HG02884 (cell line): ENCODE data around the gene CCDC107.

Source experiments
- ATAC-seq: cut with Tn5 transposase; IDR thresholded peaks from one replicate; pipeline ENCODE4 v1.9.1; 2021; ENCODE audit warnings: mild to moderate bottlenecking, moderate library complexity; ENCODE audit not compliant: unreplicated experiment

The CCDC107 gene

DNA sequence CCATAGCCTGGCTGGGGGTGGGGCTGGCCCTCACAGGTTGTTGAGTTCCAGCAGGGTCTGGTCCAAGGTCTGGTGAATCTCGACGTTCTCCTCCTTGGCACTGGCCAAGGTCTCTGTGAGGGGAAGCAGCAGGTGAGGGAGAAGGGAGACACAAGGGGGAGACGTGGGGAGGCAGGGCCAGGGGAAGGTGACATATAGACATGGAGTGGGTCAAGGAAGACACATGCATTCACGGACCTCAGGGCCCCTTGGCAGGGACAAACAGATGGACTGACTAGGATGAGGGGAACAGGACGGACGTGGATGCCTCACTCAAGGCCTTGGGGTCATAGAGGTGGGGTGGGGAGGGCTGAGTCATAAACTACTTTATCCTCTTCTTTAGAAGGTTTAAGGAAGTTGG lies 24.0 kb downstream of the CCDC107 start:
- no peak for ATAC-seq

- no peak for ATAC-seq
Observed at GRCh38 chr9:35682520-35683315, 24.6 kb downstream of the CCDC107 start.

GRCh38 chr9:35683323-35683722 lies 25.2 kb downstream of the CCDC107 start:
- ATAC-seq, result no peak

- no peak for ATAC-seq
Observed at GRCh38 chr9:35684921-35685320, 26.8 kb downstream of the CCDC107 start.

DNA sequence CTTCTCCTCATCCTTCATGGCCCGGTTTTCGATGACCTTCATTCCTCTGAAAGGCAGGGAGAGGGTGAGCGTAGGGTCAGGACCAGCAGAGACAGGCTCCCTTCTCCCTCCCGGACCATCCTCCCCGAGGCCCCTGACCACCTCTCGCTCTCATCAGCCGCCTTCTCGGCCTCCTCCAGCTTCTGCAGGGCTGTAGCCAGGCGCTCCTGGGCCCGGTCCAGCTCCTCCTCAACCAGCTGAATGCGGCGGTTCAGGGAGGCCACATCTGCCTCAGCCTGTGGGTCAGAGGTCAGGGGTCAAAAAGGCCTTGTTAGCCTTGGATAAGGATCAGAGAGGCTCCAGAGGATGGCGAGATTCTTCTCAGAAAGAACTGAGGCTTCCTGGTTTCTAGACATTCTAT lies 27.4 kb downstream of the CCDC107 start:
- ATAC-seq, result no peak

DNA sequence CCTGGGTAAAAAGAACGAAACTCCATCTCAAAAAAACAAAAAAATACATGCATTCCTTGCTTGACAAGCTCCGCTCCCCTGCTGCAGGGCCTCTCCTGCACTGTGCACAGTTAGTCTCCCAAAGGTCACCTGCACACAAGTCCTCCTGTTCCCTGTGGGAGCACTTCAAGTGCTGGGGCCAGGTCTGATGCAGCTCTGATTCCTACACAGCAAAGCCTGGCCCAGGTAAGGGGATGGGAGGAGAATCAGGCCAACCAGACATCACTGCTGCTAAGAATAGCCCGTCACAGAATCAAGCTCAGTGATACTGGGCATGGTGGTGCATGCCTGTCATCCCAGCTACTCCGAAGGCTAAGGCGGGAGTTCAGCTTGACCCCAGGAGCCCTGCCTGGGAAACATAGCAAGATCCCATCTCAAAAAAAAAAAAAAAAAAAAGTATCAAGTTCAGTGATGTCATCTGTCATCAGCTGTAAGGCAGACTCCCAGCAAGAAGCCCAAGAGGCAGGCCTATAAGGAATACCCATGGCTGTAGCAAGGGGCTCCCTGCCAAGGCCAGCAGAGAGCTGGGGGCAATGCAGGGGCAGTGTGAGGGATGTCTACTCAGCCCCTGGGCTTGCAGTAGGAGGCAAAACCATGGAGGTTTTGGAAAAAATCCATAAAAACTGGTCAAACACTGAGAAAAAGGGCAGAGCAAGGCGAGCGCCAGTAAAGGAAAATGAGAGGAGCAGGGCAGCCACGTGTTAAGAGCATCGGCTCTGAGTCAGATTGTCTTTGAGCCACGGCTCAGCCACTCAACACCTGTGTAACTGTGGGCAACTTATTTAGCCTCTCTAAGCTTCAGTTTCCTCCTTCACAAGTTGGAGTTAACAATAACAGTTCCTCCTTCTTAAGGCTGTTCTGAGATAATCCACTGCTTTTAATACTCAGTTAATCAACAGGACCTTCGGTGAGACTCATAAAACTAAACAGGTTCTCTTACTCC lies 28.4 kb downstream of the CCDC107 start:
- no peak for ATAC-seq

DNA sequence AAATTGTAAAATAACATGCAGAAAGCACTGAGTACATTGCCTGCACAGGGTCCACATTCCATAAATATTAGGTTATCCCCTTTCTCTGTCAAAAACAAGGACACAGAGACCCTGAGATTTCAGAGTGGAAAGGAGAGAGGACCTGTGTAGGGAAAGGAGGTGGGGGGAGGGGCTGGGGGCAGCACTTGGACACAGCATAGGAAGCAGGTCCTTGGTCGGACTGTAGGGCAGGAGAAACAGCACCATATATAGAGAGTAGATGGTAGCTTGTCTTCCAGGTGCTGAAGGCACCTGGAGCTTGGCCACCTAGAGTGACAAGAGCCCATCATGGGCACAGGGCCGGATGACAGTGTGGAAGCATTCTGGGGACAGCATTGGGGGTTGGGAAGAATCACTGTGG lies 29.2 kb downstream of the CCDC107 start:
- ATAC-seq, result no peak

DNA sequence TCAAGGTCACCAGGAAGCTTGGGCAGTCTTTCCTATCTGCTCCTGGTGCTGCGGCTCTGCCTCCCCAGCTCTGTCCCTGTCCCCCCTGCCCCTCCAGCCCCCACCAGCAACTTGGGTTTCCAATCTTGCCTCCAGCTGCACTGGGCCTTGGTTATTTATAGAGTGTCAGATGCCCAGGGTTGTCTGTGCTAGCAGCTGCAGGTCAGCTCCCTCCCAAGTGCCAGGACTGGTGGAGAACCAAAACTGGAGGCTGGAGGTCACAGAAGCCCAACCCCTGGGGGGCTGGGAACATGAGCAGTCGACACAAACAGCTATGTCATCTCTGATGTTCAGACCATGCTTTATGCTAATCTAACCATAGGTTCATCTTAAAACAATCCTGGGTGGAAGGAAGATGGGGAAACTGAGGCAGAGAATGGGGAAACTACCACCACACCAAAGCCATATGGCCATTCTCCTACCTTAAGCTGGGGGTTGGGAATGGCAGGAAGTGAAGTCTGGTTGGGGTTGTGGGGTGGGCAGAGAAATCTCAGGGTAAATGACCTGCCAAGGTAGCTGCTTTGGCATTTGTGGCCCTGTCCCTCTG lies 30.0 kb downstream of the CCDC107 start:
- no peak for ATAC-seq

DNA sequence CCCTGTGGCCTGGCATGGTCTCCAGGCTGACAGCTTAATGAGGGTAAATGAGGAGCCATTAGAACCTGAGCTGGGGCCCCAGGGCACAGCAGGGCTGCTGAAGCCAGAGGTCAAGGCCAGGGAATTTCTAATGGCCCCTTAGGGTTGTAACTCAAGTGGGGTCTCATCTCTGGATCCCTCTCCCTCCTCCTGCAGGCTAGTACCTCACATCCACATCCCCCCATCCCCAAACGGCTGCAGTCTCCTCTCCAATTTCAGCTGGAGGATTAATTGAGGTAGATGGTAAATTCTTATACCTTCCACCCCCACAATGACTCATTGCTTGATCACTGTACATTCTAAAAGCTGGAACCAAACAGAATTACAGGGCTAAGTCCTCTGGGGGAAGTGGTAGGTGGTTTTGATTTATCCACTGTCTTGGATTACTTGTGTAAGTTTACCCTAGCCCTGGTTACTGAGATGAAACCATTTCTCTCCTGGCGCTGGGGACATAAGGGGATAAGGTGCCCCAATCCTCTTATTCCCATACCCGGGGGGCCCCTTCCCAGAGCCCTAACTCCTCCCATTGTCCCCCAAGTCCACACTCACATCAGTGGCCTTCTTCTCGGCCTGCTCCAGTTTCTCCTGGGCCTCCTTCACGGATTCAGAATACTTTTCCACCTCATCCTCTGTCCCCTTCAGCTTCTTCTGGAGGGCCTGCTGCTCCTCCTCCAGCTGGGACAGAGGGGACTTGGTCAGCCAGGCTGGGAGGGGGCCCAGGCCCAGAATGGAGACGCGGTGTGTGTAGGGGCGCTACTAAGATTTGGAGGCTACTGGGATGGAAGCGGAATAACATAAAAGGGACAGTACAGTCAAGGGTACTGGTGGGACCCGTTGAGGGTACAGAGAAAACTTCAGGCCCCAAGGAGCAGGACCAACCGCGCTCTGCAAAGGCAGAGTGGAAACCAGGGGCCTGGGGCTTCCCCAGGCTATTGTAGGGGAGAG lies 30.8 kb downstream of the CCDC107 start:
- no peak for ATAC-seq

GRCh38 chr9:35689542-35690293 lies 31.6 kb downstream of the CCDC107 start, which contains the start of gene TPM2:
Gene TPM2, minus strand, starts transcription at chr9:35689925. Its CDS starts 108 bp downstream, at chr9:35689817.
- no peak for ATAC-seq

- ATAC-seq, result no peak
Observed at GRCh38 chr9:35690294-35690613, 32.2 kb downstream of the CCDC107 start.

GRCh38 chr9:35690614-35691333 lies 32.7 kb downstream of the CCDC107 start:
- ATAC-seq, result no peak

GRCh38 chr9:35691334-35691650 lies 33.2 kb downstream of the CCDC107 start:
- ATAC-seq, result no peak

DNA sequence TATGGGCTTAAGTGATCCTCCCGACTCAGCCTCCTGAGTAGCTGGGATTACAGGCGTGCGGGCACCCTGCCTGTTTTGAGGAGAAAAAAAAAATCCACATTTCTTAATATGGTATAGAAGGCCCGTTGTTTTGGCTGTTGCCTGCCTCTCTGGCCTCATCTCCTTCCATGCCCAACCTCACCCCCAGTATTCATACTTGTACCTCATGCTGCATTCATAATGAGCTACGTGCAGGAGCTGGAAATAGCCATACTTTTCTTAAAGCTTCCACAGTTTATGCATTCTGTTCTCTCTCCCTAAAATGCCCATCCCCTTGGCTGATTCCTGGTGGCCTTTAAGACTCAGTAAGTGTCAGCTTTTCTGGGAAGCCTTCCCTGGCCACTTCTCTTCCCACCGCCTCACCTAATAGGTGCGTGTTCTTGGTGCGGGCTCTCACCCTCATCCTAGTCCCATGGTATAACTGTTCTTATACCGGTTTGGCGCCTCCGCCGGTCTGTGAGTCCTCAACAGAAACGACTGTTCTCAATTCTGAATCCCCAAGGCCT lies 33.7 kb downstream of the CCDC107 start:
- no peak for ATAC-seq

DNA sequence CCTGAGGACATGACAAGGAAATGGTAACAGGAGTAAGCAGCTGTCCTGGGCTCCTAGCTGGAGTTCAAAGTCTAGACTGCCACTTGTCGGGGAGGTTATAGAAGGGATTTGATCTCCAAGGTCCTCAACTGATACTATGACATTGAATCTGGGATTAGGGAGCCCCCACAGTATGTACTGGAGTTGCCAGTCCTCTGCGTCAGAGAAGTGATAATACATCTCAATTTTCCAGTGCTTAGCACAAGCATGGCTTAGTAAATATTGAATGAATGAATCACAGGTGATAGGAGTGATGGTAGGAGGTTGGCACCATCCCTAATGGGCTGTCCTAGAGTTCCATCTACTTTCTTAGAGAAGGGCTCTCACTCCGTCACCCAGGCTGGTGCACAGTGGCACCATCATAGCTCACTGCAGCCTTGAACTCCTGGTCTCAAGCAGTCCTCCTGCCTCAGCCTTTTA lies 37.9 kb downstream of the CCDC107 start:
- no peak for ATAC-seq

- no peak for ATAC-seq
Observed at GRCh38 chr9:35696520-35697215, 38.6 kb downstream of the CCDC107 start.

DNA sequence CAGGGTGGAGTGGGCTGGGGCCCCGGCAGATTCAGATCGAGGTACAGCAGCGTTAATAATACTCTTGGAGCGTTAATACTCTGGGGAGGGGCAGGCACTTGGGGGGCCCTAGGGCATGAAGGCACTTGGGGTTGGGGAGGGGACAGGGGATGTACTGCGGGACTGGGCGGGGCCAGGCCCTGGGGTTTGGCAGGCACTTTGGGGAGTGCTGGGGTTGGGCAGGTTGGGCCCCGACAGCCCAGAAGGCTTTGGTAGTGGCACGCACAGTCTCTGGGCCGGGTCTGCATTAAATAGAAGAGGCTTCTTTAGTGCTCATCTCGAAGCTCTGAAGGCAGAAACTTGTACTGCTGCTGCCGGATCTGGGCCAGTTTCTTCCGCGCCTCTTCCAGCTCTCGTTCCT lies 39.4 kb downstream of the CCDC107 start:
- ATAC-seq, result no peak

DNA sequence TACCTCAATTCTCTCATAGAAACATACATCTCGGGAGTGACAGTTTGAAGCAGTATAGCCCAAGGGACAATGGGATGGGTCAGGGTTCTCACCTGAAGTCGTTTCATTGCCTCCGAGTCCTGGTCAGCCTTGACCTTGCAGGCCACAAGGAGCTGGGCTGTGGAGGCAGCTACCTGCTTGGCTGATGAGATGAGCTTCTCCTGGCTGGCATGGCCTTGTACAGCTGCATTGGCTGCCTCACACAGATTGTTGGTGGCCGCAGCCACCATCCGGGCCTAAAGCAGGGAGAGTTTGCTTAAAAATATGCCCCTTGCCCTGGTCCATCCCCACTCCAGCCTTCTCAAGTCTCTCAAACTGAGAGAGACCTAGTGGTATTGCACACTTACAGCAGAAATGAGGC lies 40.1 kb downstream of the CCDC107 start:
- no peak for ATAC-seq
